DMS114 treated with DMSO at 0.1 percent for 48 hours (cell line): ENCODE results near the gene SHISA8.

Experiments used
- DNase-seq: peaks from one replicate; lab custom pipeline; 2025; ENCODE audit not compliant: unreplicated experiment; lab: John Stamatoyannopoulos, UW

The SHISA8 gene

GRCh38 chr22:41915786-41916493, 1.1 kb upstream of the SHISA8 start:
- DNase-seq = no peak

- no peak for DNase-seq
Observed at GRCh38 chr22:41914611-41915034, 251 bp downstream of the SHISA8 start.

- no peak for DNase-seq
Observed at GRCh38 chr22:41913842-41914534, 886 bp downstream of the SHISA8 start.

- no peak for DNase-seq
Observed at GRCh38 chr22:41913040-41913719, 1.7 kb downstream of the SHISA8 start.

GRCh38 chr22:41912338-41913039, 2.4 kb downstream of the SHISA8 start:
- DNase-seq = no peak

GRCh38 chr22:41911001-41911611, 3.8 kb downstream of the SHISA8 start:
- no peak for DNase-seq

GRCh38 chr22:41910050-41911000, 4.5 kb downstream of the SHISA8 start:
- no peak for DNase-seq

GRCh38 chr22:41909310-41910049, 5.4 kb downstream of the SHISA8 start:
- no peak for DNase-seq

GRCh38 chr22:41908411-41909309, 6.2 kb downstream of the SHISA8 start:
- DNase-seq = no peak

- DNase-seq = no peak
Observed at GRCh38 chr22:41907436-41908401, 7.2 kb downstream of the SHISA8 start.

GRCh38 chr22:41906822-41907221, 8.1 kb downstream of the SHISA8 start:
- no peak for DNase-seq

GRCh38 chr22:41905411-41906202, 9.3 kb downstream of the SHISA8 start:
- no peak for DNase-seq

- DNase-seq = no peak
Observed at GRCh38 chr22:41904450-41905410, 10.1 kb downstream of the SHISA8 start.

- DNase-seq = no peak
Observed at GRCh38 chr22:41902932-41903421, 11.9 kb downstream of the SHISA8 start.

- DNase-seq = no peak
Observed at GRCh38 chr22:41902016-41902415, 12.9 kb downstream of the SHISA8 start.
